Measurements from ENCODE around the gene THEMIS2.

Gene THEMIS2

DNA sequence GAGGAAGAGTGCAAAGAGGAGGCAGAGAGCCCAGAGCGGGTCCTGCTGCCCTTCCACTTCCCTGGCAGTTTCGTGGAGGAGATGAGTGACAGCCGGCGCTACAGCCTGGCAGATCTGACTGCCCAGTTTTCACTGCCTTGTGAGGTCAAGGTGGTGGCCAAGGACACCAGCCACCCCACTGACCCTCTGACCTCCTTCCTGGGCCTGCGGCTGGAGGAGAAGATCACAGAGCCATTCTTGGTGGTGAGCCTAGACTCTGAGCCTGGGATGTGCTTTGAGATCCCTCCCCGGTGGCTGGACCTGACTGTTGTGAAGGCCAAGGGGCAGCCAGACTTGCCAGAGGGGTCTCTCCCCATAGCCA is 10.2 kb downstream of the THEMIS2 start:
- TF ChIP-seq, protein P1, sequence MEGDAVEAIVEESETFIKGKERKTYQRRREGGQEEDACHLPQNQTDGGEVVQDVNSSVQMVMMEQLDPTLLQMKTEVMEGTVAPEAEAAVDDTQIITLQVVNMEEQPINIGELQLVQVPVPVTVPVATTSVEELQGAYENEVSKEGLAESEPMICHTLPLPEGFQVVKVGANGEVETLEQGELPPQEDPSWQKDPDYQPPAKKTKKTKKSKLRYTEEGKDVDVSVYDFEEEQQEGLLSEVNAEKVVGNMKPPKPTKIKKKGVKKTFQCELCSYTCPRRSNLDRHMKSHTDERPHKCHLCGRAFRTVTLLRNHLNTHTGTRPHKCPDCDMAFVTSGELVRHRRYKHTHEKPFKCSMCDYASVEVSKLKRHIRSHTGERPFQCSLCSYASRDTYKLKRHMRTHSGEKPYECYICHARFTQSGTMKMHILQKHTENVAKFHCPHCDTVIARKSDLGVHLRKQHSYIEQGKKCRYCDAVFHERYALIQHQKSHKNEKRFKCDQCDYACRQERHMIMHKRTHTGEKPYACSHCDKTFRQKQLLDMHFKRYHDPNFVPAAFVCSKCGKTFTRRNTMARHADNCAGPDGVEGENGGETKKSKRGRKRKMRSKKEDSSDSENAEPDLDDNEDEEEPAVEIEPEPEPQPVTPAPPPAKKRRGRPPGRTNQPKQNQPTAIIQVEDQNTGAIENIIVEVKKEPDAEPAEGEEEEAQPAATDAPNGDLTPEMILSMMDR (IDR thresholded peaks at IDR 0.05; ENCODE audit: insufficient read depth, low read depth, low read length, missing control alignments) = no peak
- no peak for DNase-seq (ENCODE audit: low read depth)
- H3K4me3 ChIP-seq (ENCODE audit: low read length) = no peak overlapping the region

DNA sequence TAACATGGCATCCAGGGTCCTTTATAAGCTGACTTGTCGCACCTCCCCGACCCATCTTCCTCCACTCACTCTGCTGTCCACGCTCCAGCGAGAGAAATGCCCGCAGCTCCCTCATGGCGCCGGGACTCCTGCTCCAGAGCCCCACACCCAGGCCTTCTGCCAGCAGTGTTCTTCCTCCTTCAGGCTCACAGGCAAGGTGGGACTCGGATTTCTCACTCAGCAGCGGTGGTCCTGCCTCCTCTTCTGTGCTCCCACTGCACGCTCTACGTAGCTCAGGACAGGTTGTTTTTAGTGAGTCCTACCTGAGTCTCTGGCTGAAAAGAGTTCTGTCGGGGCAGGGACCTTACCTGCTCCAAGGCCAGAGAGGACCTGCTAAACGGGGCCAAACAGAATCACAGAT is 11.2 kb downstream of the THEMIS2 start:
- H3K4me3 ChIP-seq (ENCODE audit: low read length) = no peak overlapping the region
- TF ChIP-seq, protein P1 (IDR thresholded peaks at IDR 0.05; ENCODE audit: insufficient read depth, low read depth, low read length, missing control alignments) = no peak
- no peak for DNase-seq (ENCODE audit: low read depth)

DNA sequence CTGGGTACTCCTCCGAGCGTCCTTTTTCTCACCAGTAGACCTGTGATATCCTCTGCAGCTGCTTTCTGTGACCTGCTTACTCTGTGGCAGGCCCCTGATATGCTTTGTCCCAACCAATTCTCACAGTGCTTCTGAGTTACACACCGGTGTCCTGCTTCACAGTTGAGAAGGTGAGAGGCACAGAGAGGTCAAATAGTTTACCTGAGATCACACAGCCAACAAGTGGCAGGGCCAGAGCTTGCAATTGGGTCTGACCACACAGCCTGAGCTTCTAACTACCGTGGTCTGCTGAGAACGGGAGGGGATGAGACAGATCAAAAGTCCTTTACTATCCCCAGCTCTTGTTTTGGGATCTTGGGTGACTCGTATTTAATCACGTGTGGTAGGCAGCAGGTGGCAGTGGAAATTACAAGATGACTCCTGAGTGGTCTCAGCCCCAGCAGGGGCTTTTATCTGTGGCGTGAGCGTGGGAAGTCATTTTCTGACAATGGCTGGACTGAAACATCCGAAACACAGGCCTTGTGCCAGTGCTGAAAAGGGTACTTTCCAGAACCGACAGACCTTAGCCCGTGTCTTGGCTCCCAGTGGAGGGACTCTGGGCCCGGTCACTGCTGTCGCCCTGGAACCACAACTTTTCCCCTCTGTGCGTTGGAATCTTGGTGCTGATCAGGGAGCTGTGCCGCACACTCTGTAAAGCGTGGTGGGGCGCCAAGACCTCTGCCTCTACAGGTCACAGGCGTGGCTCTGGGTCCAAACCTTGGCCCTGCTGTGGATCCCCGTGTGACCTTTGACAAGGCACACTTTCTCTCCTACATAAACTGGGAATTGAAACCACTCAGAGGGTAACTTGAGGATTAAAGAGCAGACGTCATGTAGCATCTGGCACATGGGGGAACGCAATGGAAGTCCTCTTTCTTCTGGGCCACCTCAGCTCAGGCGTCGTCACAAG is 11.9 kb downstream of the THEMIS2 start:
- no peak for DNase-seq (ENCODE audit: low read depth)
- TF ChIP-seq, protein P1 (IDR thresholded peaks at IDR 0.05; ENCODE audit: insufficient read depth, low read depth, low read length, missing control alignments) = no peak
- H3K4me3 ChIP-seq (ENCODE audit: low read length) = no peak overlapping the region

DNA sequence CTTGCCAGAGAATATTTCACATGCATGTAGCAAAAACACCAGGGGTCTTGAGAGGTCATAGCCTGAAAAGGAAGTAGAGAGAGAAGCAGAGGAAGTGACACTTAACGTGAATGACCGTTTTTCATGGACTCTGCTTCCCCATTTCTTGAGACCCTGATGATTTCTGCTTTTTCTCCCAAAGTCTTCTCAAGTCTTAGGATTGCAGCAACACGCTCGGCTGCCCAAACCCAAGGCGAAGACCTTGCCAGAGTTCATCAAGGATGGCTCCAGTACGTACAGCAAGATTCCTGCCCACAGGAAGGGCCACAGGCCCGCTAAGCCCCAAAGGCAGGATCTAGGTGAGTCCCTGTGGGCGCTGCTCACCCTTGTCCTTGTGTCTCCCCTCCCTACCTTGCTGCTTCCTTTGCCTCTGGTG is 12.8 kb downstream of the THEMIS2 start:
- TF ChIP-seq, protein P1 (IDR thresholded peaks at IDR 0.05; ENCODE audit: insufficient read depth, low read depth, low read length, missing control alignments) = no peak
- no peak for DNase-seq (ENCODE audit: low read depth)
- no peak overlapping the region for H3K4me3 ChIP-seq (ENCODE audit: low read length)

DNA sequence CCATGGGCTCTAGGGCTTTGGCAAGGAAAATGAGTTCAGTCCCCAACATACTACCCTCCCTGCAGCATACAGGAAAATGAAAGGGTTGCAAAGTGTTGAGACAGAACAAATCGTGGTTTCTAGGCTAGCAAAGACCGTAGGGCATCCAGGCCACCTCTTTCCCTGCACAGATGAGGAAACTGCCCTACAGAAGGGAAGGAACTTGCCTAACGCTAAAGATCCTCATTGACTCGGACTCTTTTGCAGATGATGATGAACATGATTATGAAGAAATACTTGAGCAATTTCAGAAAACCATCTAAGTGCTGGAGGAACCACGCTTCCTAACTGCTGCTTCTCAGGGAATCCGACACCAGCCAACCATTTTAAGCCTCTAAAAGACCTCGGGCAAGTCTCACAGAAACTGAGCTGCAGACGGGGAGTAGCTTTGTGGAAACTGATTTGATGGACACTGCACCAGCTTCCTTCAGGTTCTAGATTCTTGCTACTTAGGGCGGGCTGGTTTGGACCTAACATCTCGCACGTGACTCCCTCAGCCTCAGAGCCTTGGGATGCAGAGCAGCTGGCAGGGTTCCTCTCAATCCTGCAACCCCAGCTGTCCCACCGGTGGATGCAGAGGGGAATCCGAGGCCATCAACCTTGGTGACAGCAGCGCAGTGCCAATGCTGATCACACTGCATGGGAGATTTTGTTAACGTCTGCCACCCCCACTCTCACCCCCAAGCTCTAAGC is 13.4 kb downstream of the THEMIS2 start:
- TF ChIP-seq, protein P1 (IDR thresholded peaks at IDR 0.05; ENCODE audit: insufficient read depth, low read depth, low read length, missing control alignments) = no peak
- no peak overlapping the region for H3K4me3 ChIP-seq (ENCODE audit: low read length)
- DNase-seq (ENCODE audit: low read depth) = no peak

DNA sequence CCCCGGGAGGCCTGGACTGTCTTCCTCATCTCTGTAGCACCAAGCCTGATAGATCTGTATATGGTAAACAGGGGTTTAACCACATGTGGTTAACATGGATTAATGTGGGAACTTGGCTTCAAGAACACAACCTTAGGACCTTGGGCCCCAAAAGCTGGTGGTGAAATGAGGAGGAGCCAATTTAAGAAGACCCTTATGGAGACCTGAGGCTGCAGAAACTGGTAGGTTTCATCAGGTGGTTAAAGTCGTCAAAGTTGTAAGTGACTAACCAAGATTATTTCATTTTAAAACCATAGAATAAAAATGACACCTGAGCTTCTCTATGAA is 14.0 kb downstream of the THEMIS2 start:
- TF ChIP-seq, protein P1 (IDR thresholded peaks at IDR 0.05; ENCODE audit: insufficient read depth, low read depth, low read length, missing control alignments) = no peak
- H3K4me3 ChIP-seq (ENCODE audit: low read length) = no peak overlapping the region
- DNase-seq (ENCODE audit: low read depth) = no peak

Measured in epithelial cell of esophagus (primary cell).